CD4-positive, CD25-positive, alpha-beta regulatory T cell (primary cell): ENCODE measurements around the gene KIR3DL3. TPM values are rescaled to one million over a fixed set of nuclear protein-coding genes. Genes with fewer than 3 reads are reported as not detected.
A peak's percentile ranks its signal among the peaks of the same experiment; 100 is the strongest.
"Not testable (repeated sequence)": the region's sequence is repeated elsewhere in the genome, so short reads cannot be mapped to it uniquely, and the experiment has no call there.

Experiments used
- ATAC-seq, 2 donors: fragments of 150-1000 bp; cut with Tn5 transposase; one replicate each; pipeline ENCODE4 v1.10.0; 2021; ENCODE audit warnings: low read depth in 2 of 2, moderate number of reproducible peaks in 2 of 2, moderate library complexity in 1 of 2
- DNase-seq, 3 donors: peaks; one replicate each; pipeline versions ENCODE4 v3.0.0 to v3.0.0-alpha.2; 2012 to 2022; ENCODE audit warnings: mixed read lengths in 1 of 3
- H3K27ac ChIP-seq: one replicate; pipeline ENCODE4 v1.7.0; 2013; ENCODE audit warnings: mild to moderate bottlenecking, low read length; ENCODE audit not compliant: insufficient read depth, poor library complexity, severe bottlenecking
- H3K27me3 ChIP-seq: one replicate; pipeline ENCODE4 v1.7.0; 2013; ENCODE audit warnings: low read length; ENCODE audit not compliant: control insufficient read depth, insufficient read depth
- H3K36me3 ChIP-seq: one replicate; pipeline ENCODE4 v1.7.0; 2013; ENCODE audit warnings: mild to moderate bottlenecking, low read length, moderate library complexity; ENCODE audit not compliant: control insufficient read depth, insufficient read depth
- H3K4me1 ChIP-seq: 2 replicates; pipeline ENCODE4 v1.7.0; 2013; ENCODE audit warnings: mild to moderate bottlenecking, low read length; ENCODE audit not compliant: insufficient read depth, control insufficient read depth, poor library complexity, severe bottlenecking
- H3K4me3 ChIP-seq: one replicate; pipeline ENCODE4 v1.7.0; 2013; ENCODE audit warnings: low read depth, mild to moderate bottlenecking, low read length, moderate library complexity
- H3K9me3 ChIP-seq, 2 experiments: 1 replicate in 1 of 2; 2 replicates in 1 of 2; pipeline ENCODE4 v1.7.0; 2013; ENCODE audit warnings: low read length in 2 of 2, mild to moderate bottlenecking in 1 of 2, moderate library complexity in 1 of 2; ENCODE audit not compliant: control insufficient read depth in 2 of 2
- H3K27ac Mint-ChIP-seq, 3 donors: one replicate each; pipeline ENCODE4 v1.8.0; 2020 to 2022; ENCODE audit warnings: mild to moderate bottlenecking in 3 of 3, mixed read lengths in 3 of 3, moderate library complexity in 2 of 3
- H3K27me3 Mint-ChIP-seq: one replicate; pipeline ENCODE4 v1.8.0; 2022; ENCODE audit warnings: mild to moderate bottlenecking, mixed read lengths
- H3K36me3 Mint-ChIP-seq: one replicate; pipeline ENCODE4 v1.8.0; 2020; ENCODE audit warnings: mixed read lengths
- H3K4me1 Mint-ChIP-seq, 4 donors: one replicate each; pipeline ENCODE4 v1.8.0; 2020 to 2022; ENCODE audit warnings: mixed read lengths in 4 of 4, mild to moderate bottlenecking in 1 of 4
- H3K4me3 Mint-ChIP-seq, 4 donors: one replicate each; pipeline ENCODE4 v1.8.0; 2020 to 2022; ENCODE audit warnings: mild to moderate bottlenecking in 4 of 4, mixed read lengths in 4 of 4, moderate library complexity in 3 of 4
- H3K9me3 Mint-ChIP-seq, 7 donors: one replicate each; pipeline ENCODE4 v1.8.0; 2020 to 2022; ENCODE audit warnings: mixed read lengths in 7 of 7, mild to moderate bottlenecking in 3 of 7, moderate library complexity in 2 of 7
- polyA plus RNA-seq, 4 donors: library from polyadenylated mRNA; unstranded; fragments of 300-500 nt; fragmentation: Illumina TruSeq; gene quantifications; one replicate each; pipeline ENCODE4 v1.2.3, GENCODE V29; 2021
- total RNA-seq: library from RNA; stranded (reverse); gene quantifications from one replicate; pipeline ENCODE4 v1.2.3, GENCODE V29; 2022

The KIR3DL3 gene
- total and polyA plus RNA-seq, 5 donors from 2014 or later, result not detected

DNA sequence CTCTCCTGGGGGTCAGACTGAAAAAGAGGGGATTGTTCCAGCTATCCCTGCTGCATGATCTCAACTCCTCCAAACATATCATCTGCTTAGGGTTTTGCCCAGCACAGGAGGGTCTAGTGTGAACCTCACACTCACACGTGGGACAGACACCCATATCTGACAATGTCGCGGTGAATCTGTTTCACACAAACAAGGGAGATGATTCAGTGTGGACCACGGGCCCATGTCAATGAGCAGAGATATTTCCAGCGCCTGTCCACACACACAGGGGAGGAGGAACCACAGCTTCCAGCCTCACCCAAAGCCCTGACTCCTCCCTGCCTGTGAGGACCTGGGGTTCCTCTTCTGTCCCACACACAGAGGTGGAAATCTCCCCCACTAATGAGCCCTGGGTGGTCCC lies 29.6 kb upstream of the KIR3DL3 start:
- Mint-ChIP-seq H3K4me3 (no peak overlapping the region), H3K27me3 (peaks cover 22% of the 10 kb centered on the region), H3K36me3 (no peaks in the 10 kb centered on the region), H3K9me3 (no peaks in the 10 kb centered on the region), H3K4me1 (peaks cover 0 to 4% (median 0%) of the 10 kb centered on the region in 4 donors), H3K27ac (no peak overlapping the region)
- no peak for ATAC-seq
- H3K27ac ChIP-seq, result no peak overlapping the region
- peaks cover 2% of the 10 kb centered on the region for H3K27me3 ChIP-seq
- DNase-seq, result no peak
- no peak overlapping the region for H3K4me3 ChIP-seq
- H3K36me3 ChIP-seq, result no peaks in the 10 kb centered on the region
- no peaks in the 10 kb centered on the region for H3K4me1 ChIP-seq
- no peaks in the 10 kb centered on the region for H3K9me3 ChIP-seq

DNA sequence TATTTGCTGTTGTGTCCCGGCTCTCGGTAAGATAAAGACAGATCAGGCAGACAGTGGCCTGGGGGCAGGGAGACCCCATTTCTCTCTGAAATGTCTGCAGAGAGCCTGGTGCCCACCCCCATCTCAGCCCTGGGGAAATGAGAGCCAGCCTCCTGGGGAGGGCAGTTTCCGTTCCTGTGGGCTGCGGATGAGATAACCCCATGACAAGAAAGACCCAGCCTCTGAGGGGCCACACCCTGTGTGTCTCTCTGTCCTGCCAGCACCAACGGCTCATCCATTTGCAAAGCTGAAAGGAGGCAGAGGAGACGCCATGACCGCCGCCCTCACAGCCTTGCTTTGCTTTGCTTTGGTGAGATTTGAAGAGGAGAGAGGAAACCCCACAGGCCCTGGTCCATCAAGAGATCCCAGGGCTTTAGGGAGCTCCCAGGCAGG lies 28.1 kb upstream of the KIR3DL3 start:
- no peaks in the 10 kb centered on the region for H3K36me3 Mint-ChIP-seq
- no peak overlapping the region for H3K4me3 Mint-ChIP-seq
- H3K9me3 Mint-ChIP-seq, result no peaks in the 10 kb centered on the region
- DNase-seq (no peak), ATAC-seq (no peak)
- Histone ChIP-seq H3K9me3 (no peaks in the 10 kb centered on the region), H3K4me3 (no peak overlapping the region), H3K4me1 (no peaks in the 10 kb centered on the region), H3K27ac (no peak overlapping the region), H3K36me3 (no peaks in the 10 kb centered on the region), H3K27me3 (no peaks in the 10 kb centered on the region)
- peaks cover 0 to 4% (median 0%) of the 10 kb centered on the region in 4 donors for H3K4me1 Mint-ChIP-seq
- no peak overlapping the region for H3K27ac Mint-ChIP-seq
- peaks cover 16% of the 10 kb centered on the region for H3K27me3 Mint-ChIP-seq

DNA sequence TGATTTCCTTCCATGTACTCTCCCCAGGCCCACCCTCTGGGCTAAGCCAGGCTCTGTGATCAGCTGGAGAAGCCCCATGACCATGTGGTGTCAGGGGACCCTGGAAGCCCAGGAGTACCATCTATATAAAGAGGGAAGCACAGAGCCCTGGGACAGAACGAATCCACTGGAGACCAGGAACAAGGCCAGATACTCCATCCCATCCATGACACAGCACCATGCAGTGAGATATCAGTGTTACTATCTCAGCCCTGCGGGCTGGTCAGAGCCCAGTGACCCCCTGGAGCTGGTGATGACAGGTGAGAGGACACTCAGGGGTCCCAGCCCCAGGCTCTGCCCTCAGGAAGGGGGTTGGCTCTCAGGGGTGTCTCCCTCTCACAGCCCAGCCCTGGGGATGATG lies 27.5 kb upstream of the KIR3DL3 start:
- Histone ChIP-seq H3K4me3 (no peak overlapping the region), H3K36me3 (no peaks in the 10 kb centered on the region), H3K9me3 (no peaks in the 10 kb centered on the region), H3K27ac (no peak overlapping the region), H3K27me3 (no peaks in the 10 kb centered on the region), H3K4me1 (no peaks in the 10 kb centered on the region)
- ATAC-seq (no peak), DNase-seq (no peak)
- Mint-ChIP-seq H3K27ac (no peak overlapping the region), H3K4me1 (no peaks in the 10 kb centered on the region), H3K4me3 (no peak overlapping the region), H3K36me3 (no peaks in the 10 kb centered on the region), H3K9me3 (no peaks in the 10 kb centered on the region), H3K27me3 (peaks cover 16% of the 10 kb centered on the region)

DNA sequence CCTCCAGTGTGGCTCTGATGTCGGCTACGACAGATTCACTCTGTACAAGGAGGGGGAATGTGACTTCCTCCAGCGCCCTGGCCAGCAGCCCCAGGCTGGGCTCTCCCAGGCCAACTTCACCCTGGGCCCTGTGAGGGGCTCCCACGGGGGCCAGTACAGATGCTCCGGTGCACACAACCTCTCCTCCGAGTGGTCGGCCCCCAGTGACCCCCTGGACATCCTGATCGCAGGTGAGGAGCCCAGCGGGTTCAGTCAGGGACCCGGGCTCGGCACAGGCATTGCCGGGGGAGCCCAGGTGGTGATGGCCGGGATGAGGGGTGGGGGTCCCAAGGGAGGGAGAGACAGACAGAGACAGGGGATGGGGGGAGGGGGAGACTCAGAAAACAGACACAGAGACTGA lies 26.5 kb upstream of the KIR3DL3 start:
- H3K4me1 Mint-ChIP-seq, H3K4me1 ChIP-seq, ATAC-seq, H3K4me3 Mint-ChIP-seq, DNase-seq, H3K9me3 ChIP-seq, H3K9me3 Mint-ChIP-seq, H3K27ac ChIP-seq, H3K27ac Mint-ChIP-seq, H3K36me3 Mint-ChIP-seq, H3K36me3 ChIP-seq, H3K27me3 ChIP-seq, H3K4me3 ChIP-seq: not testable (repeated sequence)
- peaks cover 16% of the 10 kb centered on the region for H3K27me3 Mint-ChIP-seq

DNA sequence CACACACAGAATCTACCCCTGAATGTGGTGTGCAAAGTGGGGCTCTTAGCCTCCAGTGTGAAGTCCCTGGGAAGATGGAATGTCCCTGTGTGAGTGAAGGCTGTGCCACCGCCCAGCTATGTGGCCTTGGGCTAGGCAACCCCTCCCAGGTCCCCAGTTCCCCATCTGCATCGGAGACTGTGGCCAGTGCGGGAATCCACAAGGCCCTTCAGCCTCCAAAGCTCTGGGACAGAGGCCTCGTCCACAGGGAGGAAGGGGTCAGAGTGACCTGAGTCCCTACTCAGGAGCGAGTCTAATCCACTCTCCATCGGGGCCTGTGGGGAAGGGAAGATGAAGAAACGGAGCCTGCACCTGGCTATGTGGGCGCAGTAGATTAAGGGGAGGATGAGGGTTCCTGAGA lies 19.3 kb upstream of the KIR3DL3 start:
- Histone ChIP-seq H3K36me3 (no peaks in the 10 kb centered on the region), H3K27ac (no peak overlapping the region), H3K9me3 (no peaks in the 10 kb centered on the region), H3K27me3 (no peaks in the 10 kb centered on the region), H3K4me3 (no peak overlapping the region), H3K4me1 (peaks cover 5% of the 10 kb centered on the region)
- H3K27ac Mint-ChIP-seq, result peak overlapping the region in 1 of 3 donors; percentile 92
- H3K9me3 Mint-ChIP-seq, result peaks cover 0 to 3% (median 0%) of the 10 kb centered on the region in 7 donors
- H3K4me1 Mint-ChIP-seq, result peaks cover 0 to 11% (median 2%) of the 10 kb centered on the region in 4 donors
- H3K27me3 Mint-ChIP-seq, result peaks cover 17% of the 10 kb centered on the region
- H3K36me3 Mint-ChIP-seq, result no peaks in the 10 kb centered on the region
- DNase-seq (no peak), ATAC-seq (no peak)
- H3K4me3 Mint-ChIP-seq, result no peak overlapping the region

DNA sequence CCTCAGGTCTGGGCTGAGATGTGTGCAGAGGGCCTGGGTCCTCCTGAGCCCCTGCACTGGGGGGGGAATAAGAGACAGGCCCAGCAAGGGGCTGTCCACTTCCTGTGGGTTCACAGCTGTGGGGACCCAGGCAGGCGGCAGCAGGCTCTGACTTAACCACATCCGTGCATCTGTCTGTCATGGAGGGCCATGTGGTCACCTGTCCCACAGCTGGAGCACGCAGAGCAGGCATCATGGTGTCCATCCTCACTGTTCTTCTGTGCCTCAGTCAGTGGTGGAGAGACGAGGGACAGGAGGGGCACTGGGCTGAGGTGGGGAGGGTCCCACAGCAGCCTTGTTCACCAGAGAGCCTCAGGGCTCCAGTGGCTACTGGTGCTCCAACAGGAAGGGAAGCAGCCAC lies 16.3 kb upstream of the KIR3DL3 start:
- Histone ChIP-seq H3K4me1 (peaks cover 5% of the 10 kb centered on the region), H3K27ac (no peak overlapping the region), H3K27me3 (no peaks in the 10 kb centered on the region), H3K36me3 (no peaks in the 10 kb centered on the region), H3K4me3 (no peak overlapping the region), H3K9me3 (no peaks in the 10 kb centered on the region)
- peaks cover 11% of the 10 kb centered on the region for H3K27me3 Mint-ChIP-seq
- H3K4me3 Mint-ChIP-seq, result no peak overlapping the region
- H3K9me3 Mint-ChIP-seq, result peaks cover 0 to 4% (median 0%) of the 10 kb centered on the region in 7 donors
- no peaks in the 10 kb centered on the region for H3K36me3 Mint-ChIP-seq
- H3K27ac Mint-ChIP-seq, result no peak overlapping the region
- ATAC-seq (peak in 1 of 2 donors; percentile 46), DNase-seq (peak in 1 of 3 donors; percentile 13)
- H3K4me1 Mint-ChIP-seq, result peaks cover 0 to 13% (median 2%) of the 10 kb centered on the region in 4 donors

DNA sequence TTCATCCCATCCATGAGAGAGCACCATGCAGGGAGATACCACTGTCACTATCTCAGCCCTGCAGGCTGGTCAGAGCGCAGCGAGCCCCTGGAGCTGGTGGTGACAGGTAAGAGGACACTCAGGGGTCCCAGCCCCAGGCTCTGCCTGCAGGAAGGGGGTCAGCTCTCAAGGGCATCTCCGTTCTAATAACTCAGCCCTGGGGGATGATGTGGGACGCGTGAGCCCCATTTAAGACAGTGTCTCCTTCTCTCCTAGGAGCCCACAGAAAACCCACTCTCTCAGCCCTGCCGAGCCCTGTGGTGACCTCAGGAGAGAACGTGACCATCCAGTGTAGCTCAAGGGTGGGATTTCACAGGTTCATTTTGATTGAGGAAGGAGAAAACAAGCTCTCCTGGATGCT lies 15.5 kb upstream of the KIR3DL3 start:
- no peaks in the 10 kb centered on the region for H3K9me3 ChIP-seq
- H3K27ac ChIP-seq, result no peak overlapping the region
- H3K36me3 ChIP-seq, result no peaks in the 10 kb centered on the region
- H3K27me3 ChIP-seq, result no peaks in the 10 kb centered on the region
- ATAC-seq (no peak), DNase-seq (no peak)
- Mint-ChIP-seq H3K9me3 (peaks cover 0 to 6% (median 0%) of the 10 kb centered on the region in 7 donors), H3K27me3 (peaks cover 11% of the 10 kb centered on the region), H3K27ac (no peak overlapping the region), H3K4me1 (peaks cover 0 to 13% (median 2%) of the 10 kb centered on the region in 4 donors), H3K4me3 (no peak overlapping the region), H3K36me3 (no peaks in the 10 kb centered on the region)
- no peak overlapping the region for H3K4me3 ChIP-seq
- peaks cover 5% of the 10 kb centered on the region for H3K4me1 ChIP-seq

DNA sequence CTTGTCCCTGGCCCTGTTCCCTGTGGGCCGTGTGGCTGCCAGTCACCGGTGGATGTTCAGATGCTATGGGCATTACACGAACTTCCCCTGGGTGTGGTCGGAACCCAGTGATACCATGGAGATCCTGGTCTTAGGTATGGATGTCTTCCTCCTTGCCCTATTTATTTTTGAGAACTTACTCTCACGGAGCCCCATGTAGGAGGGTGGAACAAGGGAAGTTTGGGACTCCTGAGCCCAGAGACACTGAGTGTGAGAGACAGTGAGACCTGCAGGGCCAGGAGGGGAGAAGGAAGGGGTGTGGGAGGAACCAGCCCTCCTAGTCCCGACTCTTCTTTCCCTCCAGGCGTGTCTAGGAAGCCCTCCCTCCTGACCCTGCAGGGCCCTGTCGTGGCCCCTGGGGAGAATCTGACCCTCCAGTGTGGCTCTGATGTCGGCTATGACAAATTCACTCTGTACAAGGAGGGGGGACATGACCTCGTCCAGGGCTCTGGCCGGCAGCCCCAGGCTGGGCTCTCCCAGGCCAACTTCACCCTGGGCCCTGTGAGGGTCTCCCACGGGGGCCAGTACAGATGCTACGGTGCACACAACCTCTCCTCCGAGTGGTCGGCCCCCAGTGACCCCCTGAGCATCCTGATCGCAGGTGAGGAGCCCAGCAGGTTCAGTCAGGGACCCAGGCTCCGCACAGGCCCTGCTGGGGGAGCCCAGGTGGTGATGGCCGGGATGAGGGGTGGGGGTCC lies 14.9 kb upstream of the KIR3DL3 start:
- Mint-ChIP-seq H3K36me3 (no peaks in the 10 kb centered on the region), H3K27me3 (peaks cover 11% of the 10 kb centered on the region), H3K9me3 (peaks cover 0 to 6% (median 0%) of the 10 kb centered on the region in 7 donors), H3K4me3 (no peak overlapping the region), H3K27ac (no peak overlapping the region), H3K4me1 (peaks cover 0 to 13% (median 2%) of the 10 kb centered on the region in 4 donors)
- Histone ChIP-seq H3K27me3 (no peaks in the 10 kb centered on the region), H3K4me1 (peaks cover 5% of the 10 kb centered on the region), H3K9me3 (no peaks in the 10 kb centered on the region), H3K4me3 (no peak overlapping the region), H3K27ac (no peak overlapping the region), H3K36me3 (no peaks in the 10 kb centered on the region)
- DNase-seq (no peak), ATAC-seq (no peak)
